Suprapubic skin (tissue), 4 donors: ENCODE results near the gene GNAI3.

Source experiments
- EP300 ChIP-seq: sonication (generic); formaldehyde crosslinking; IDR thresholded peaks from one replicate; pipeline ENCODE4 v1.6.1; 2017; ENCODE audit warnings: antibody characterized with exemption
- POLR2A ChIP-seq, 2 donors: fragments of 450-650 bp; IDR thresholded peaks; one replicate each; pipeline ENCODE4 v1.6.1; 2017; ENCODE audit warnings: antibody characterized with exemption in 2 of 2, mild to moderate bottlenecking in 2 of 2, moderate library complexity in 2 of 2
- POLR2AphosphoS5 ChIP-seq, 3 donors: sonication (generic); formaldehyde crosslinking; IDR thresholded peaks; one replicate each; pipeline ENCODE4 v1.6.1; 2017; ENCODE audit warnings: antibody characterized with exemption in 3 of 3
- TF ChIP-seq, protein P1 (sequence below), 2 donors: fragments of 200-600 bp in 1 of 2; fragments of 450-650 bp in 1 of 2; sonication (generic) in 1 of 2; IDR thresholded peaks; one replicate each; pipeline ENCODE4 v1.5.1; 2016 to 2019; ENCODE audit warnings: antibody characterized with exemption in 2 of 2, mild to moderate bottlenecking in 1 of 2, moderate library complexity in 1 of 2

DNA sequence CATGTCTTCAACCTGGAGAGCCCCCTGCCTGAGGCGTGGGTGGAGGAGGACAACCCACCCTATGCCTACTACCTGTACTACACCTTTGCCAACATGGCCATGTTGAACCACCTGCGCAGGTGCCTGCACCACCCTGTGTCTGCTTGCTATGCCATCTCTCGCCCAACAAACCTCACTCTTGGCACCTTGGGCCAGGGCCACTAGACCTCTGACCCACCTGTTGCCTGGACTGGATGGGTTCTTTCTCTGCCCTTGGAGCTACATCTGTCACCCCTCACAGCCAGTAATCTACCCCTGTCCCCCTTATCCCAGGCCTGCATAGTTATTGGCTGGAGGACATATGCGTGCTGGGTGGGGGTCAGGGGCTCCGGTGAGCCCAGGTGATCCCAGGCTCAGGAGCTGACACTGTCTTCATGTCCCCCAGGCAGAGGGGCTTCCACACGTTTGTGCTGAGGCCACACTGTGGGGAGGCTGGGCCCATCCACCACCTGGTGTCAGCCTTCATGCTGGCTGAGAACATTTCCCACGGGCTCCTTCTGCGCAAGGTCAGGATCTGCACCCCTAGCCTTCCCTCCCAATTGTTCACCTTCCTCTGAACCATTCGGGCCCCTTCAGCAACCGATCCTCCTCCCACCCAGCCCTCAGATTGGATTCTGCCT, 81.1 kb downstream of the GNAI3 start:
- TF ChIP-seq POLR2A (IDR thresholded peaks at IDR 0.05) = no peak
- TF ChIP-seq, protein P1, sequence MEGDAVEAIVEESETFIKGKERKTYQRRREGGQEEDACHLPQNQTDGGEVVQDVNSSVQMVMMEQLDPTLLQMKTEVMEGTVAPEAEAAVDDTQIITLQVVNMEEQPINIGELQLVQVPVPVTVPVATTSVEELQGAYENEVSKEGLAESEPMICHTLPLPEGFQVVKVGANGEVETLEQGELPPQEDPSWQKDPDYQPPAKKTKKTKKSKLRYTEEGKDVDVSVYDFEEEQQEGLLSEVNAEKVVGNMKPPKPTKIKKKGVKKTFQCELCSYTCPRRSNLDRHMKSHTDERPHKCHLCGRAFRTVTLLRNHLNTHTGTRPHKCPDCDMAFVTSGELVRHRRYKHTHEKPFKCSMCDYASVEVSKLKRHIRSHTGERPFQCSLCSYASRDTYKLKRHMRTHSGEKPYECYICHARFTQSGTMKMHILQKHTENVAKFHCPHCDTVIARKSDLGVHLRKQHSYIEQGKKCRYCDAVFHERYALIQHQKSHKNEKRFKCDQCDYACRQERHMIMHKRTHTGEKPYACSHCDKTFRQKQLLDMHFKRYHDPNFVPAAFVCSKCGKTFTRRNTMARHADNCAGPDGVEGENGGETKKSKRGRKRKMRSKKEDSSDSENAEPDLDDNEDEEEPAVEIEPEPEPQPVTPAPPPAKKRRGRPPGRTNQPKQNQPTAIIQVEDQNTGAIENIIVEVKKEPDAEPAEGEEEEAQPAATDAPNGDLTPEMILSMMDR (IDR thresholded peaks at IDR 0.05) = no peak
- TF ChIP-seq EP300 = no peak
- TF ChIP-seq POLR2AphosphoS5 (IDR thresholded peaks at IDR 0.05) = no peak
